ENCODE measurements around the gene TLR9. TPM values are rescaled to one million over a fixed set of nuclear protein-coding genes. Genes with fewer than 3 reads are reported as not detected.

TLR9 gene
- total RNA-seq, 2 donors from 2014 or later: 0.29 TPM; not detected in 1

GRCh38 chr3:52248165-52248541 lies 22.7 kb upstream of the TLR9 start:
- no peak for ATAC-seq
- intact Hi-C loops (cut with DNase I): no loop called here
- DNase-seq: no peak

DNA sequence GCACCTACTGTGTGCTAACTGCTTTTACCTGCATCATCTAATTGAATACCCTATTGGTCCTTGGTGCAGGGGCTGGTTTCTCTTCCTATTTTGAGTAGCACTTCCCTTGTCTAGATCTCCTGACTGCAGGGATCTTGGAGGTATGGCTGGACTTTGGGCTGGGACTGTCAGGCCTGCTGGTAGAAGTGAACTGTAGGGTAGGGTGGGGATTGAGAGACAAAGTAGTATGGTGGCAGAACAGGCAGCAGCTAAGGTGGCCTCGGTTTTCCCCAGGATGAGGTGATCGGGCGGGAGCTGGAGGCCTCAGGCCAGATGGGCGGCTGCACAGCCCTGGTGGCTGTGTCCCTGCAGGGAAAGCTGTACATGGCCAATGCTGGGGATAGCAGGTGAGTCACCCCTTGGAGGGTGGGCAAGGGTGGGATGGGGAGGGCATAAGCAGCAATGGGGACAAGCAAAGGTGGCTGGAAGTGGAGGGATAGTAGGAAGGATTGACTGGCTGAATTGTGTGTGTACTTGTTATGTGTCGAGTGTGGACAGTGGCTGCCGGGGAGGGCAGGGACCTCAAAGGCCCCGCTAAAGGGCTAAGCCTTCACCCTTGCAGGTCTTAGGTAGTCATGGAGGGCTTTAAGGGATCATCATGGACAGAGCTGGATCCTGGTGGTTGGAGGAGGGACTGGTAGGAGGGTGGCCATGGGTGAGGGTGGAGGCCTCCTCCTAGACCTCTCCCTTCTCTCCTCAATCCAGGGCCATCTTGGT lies 22.1 kb upstream of the TLR9 start:
- intact Hi-C loops (cut with DNase I): no loop called here
- no peak for DNase-seq
- ATAC-seq: no peak

DNA sequence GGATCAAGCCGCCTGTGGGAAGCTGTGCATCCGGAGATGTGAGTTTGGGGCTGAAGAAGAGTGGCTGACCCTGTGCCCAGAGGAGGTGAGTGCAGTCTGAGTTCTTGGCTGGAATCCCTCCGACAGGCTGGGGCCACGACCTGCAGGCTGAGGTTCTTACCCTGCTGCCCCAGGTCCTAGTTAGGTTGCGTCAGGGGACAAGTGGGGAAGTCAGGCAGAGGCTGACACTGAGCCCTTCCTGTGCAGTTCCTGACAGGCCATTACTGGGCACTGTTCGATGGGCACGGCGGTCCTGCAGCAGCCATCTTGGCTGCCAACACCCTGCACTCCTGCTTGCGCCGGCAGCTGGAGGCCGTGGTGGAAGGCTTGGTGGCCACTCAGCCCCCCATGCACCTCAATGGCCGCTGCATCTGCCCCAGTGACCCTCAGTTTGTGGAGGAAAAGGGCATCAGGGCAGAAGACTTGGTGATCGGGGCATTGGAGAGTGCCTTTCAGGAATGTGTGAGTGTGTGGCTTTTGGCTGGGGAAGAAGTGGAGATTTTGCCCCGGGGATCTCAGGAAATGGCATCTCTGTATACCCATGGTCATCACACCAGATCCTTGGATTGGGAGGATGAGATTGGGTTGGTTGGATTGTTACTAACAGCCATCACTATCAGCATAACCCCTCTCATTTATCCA lies 21.4 kb upstream of the TLR9 start:
- intact Hi-C loops (cut with DNase I): no loop called here
- DNase-seq: no peak
- peak in 1 of 2 donors; percentile 5 for ATAC-seq

DNA sequence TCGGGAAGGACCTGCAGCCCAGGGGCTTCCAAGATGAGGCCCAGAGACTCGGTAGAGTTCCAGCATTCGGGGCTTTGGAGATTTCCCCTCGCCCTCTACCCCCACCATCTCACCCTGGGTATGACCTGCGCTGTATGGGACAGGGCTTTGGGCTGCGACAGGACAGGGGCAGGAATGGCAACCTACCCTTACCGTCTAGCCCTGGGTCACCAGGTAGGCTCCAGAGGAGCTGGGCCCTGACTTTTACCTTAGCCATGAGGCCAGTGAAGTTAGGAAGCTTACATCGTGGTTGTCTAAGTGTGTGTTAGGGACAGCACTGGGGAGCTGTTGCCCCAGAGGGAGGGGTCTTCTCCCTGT lies 20.8 kb upstream of the TLR9 start:
- ATAC-seq (peak; percentile 0 to 13), DNase-seq (no peak)
- intact Hi-C loops (cut with DNase I): no loop called here

- intact Hi-C loops (cut with DNase I): no loop called here
- DNase-seq (peak; percentile 62), ATAC-seq (peak; percentile 51 to 72)
Observed at GRCh38 chr3:52245322-52246263, 20.1 kb upstream of the TLR9 start, which contains the start of gene PPM1M. Gene PPM1M, plus strand, starts transcription at chr3:52245759. Its CDS starts 66 bp downstream, at chr3:52245825.

DNA sequence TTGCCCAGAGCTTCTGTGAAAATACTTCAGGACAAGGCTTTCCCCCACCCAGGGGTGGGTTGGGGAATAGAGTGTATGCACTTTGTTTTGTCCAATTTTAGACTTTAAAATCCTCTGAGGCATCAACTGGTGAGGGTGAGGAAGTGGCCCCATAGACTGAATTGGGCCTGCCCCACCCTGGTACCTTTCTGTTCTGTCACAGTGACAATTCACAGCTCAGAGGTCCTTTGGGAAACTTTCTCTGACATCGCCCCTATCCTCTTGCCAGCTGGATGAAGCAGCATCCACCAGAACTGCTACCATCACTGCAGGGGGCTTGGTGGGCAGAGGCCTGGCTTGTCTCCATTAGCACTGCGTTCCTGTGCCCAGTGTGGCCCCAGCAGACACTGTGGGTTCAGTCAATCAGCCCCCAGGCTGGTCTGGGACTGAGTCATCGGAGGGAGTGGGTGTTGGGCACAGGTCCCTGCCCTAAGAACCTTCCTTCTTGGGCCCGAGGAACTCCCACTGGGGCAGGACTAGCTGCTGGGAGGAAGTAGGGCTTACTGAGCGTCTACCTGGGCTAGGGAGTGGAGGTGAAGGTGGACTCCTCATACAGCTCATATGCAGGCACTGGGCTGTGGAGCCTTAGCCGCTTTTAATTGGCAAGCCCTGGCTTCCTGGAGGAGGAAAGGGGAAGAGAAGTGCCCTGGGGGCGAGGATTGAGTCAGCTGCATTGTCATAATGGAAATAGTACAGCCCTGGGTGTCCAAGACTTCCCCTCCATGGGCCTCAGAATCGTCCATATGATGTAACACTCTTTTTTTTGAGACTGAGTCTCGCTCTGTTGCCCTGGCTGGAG lies 18.6 kb upstream of the TLR9 start:
- DNase-seq (no peak), ATAC-seq (peak in 1 of 2 donors; percentile 8)
- intact Hi-C loops (cut with DNase I): loop anchor here in 1 of 2 donors (5.0 kb wide), 1 partner anchor 33 kb away; the partner anchor contains the start of gene WDR82

DNA sequence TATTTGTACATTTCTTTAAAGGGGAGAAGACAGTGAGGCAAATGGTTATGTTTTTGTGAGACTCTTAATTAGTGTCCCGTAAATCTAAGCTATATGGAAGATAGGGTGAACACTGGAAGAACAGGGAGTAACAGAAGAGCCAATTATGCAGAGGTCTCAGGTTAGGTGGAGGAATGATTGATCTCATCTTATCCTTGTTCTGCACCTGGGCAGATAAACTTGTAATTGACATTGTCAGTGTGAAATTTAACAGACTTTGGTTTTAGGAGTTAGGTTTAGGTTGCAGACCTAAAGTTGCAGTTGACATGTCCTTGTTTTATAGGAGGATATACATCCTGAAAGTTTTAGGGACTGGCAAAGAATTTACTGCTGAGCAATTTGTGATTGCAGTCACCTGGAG lies 16.6 kb upstream of the TLR9 start:
- ATAC-seq (no peak), DNase-seq (no peak)
- intact Hi-C loops (cut with DNase I): loop anchor here in 1 of 2 donors (5.0 kb wide), 1 partner anchor 35 kb away; the partner anchor contains the start of gene WDR82

DNA sequence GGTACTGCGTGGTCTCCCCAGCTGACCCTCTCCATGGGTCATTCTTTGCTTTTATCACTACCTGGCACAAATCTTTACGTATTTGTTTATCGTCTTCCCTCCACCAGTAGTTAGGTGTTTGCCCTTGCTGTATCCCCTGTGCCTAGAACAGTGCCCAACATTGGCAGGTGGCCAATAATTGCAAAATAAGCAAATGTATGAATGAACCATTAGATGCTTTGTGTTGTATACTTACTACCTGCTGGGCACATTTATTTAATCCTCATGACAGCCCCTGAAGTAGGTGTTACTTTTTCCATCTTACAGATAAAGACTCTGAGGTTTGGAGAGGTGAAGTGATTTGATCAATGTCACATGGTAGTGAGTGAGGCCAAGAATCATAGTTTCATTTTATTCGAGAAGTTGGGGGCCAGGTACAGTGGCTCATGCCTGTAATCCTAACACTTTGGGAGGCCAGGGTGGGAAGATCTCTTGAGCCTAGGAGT lies 15.5 kb upstream of the TLR9 start:
- ATAC-seq (no peak), DNase-seq (no peak)
- intact Hi-C loops (cut with DNase I): loop anchor here in 1 of 2 donors (5.0 kb wide), 1 partner anchor 36 kb away; the partner anchor contains the start of gene WDR82

- peak; percentile 57 for DNase-seq
- ATAC-seq: no peak
- intact Hi-C loops (cut with DNase I): loop anchor here in 1 of 2 donors (5.0 kb wide), 1 partner anchor 37 kb away; the partner anchor contains the start of gene WDR82
Observed at GRCh38 chr3:52240059-52240885, 14.8 kb upstream of the TLR9 start.

DNA sequence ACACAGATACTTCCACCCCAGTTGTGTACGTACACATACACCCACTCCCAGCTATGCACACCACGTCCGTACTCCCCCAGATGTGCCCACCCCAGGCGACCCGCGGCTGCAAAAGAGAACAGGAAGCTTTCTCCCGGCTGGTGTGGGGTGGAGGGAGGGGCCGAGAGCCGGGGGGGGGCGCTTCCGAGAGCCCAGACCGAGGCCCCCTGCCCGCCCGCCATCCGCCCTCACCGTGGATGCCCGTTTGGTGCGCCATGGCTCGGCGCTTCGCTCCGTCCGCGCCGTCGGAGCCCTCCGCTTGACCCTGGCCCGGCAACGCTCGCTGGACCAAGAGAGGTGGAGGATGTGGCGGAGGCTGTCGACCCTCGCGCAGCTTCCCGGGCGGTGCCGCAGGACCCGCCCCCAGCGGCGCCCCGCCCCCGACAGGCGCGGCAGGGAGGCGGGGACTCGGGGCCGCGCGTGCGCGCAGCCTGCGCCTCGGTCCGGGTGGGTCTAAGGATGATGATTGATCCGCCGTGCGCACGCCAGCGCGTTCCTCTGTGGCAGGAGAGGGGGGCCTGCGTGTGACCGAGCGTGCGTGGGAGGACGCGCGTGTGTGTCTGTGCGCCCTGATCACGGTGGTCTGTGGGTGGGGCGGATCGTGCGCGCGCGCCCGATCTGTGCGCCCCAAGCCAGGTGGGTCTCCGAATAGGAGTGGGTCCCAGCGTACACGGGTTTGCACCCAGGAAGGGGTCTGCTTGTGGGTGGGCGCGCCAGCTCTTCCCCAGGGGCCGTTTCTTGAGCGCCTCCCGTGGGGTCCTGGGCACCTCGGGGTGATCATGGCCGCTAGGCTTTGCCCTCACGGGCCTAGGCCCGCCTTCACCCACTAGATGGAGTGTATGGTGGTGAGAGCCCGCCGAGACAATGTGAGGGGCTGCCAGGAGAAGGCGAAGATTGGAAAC lies 13.6 kb upstream of the TLR9 start, which contains the start of gene TWF2:
Gene TWF2, minus strand, starts transcription at position 398 of the 941 bp plus-strand sequence. Its CDS starts 142 bp downstream, at position 256.
- peak; percentile 88 for DNase-seq
- intact Hi-C loops (cut with DNase I): no loop called here
- ATAC-seq: peak; percentile 91 to 92

GRCh38 chr3:52238193-52238760 lies 12.8 kb upstream of the TLR9 start:
- no peak for DNase-seq
- intact Hi-C loops (cut with DNase I): no loop called here
- ATAC-seq: peak in 1 of 2 donors; percentile 1

- intact Hi-C loops (cut with DNase I): no loop called here
- DNase-seq (peak; percentile 89), ATAC-seq (peak; percentile 39 to 84)
Observed at GRCh38 chr3:52237657-52238172, 12.3 kb upstream of the TLR9 start.

GRCh38 chr3:52237006-52237656 lies 11.7 kb upstream of the TLR9 start:
- no peak for DNase-seq
- ATAC-seq: no peak
- intact Hi-C loops (cut with DNase I): no loop called here

- intact Hi-C loops (cut with DNase I): no loop called here
- ATAC-seq (no peak), DNase-seq (no peak)
Observed at GRCh38 chr3:52236424-52236886, 11.0 kb upstream of the TLR9 start.
